Measurements from ENCODE around the gene FGF12. TPM values are rescaled to one million over a fixed set of nuclear protein-coding genes. Genes with fewer than 3 reads are reported as not detected.

The FGF12 gene
- total RNA-seq, 1 experiment from 2014 or later, result 0.07 TPM

- TF ChIP-seq EZH2phosphoT487 (IDR thresholded peaks at IDR 0.05; ENCODE audit: borderline replicate concordance) (no peak), ZNF274 (IDR thresholded peaks at IDR 0.05; ENCODE audit: low read depth, low read length) (no peak), TCF7L2 (IDR thresholded peaks at IDR 0.05; ENCODE audit: borderline replicate concordance, extremely low read depth, insufficient read depth, insufficient read length) (no peak), ATF3 (IDR thresholded peaks at IDR 0.05) (no peak), EZH2 (IDR thresholded peaks at IDR 0.05) (no peak), FOSL1 (IDR thresholded peaks at IDR 0.05; ENCODE audit: low read depth) (no peak), JUND (IDR thresholded peaks at IDR 0.05) (no peak)
Measured at GRCh38 chr3:192382861-192383260, 344.5 kb downstream of the FGF12 start (continued).

GRCh38 chr3:192373586-192373985, 353.8 kb downstream of the FGF12 start:
- TF ChIP-seq SIN3A (IDR thresholded peaks at IDR 0.05; ENCODE audit: low read depth), result no peak
- TF ChIP-seq TCF7L2 (IDR thresholded peaks at IDR 0.05; ENCODE audit: borderline replicate concordance, extremely low read depth, insufficient read depth, insufficient read length), result no peak
- no peak for TF ChIP-seq REST (IDR thresholded peaks at IDR 0.05; ENCODE audit: low read depth)
- TF ChIP-seq ZNF274 (IDR thresholded peaks at IDR 0.05; ENCODE audit: low read depth, low read length), result no peak
- no peak for TF ChIP-seq CTCF (IDR thresholded peaks at IDR 0.05 in 2 of 3, conservative IDR thresholded peaks at IDR 0.05 in 1 of 3; ENCODE audit: borderline replicate concordance in 1 of 3, insufficient read depth in 1 of 3, low read depth in 2 of 3, low read length in 2 of 3)
- TF ChIP-seq MAX (IDR thresholded peaks at IDR 0.05), result no peak
- TF ChIP-seq FOSL1 (IDR thresholded peaks at IDR 0.05; ENCODE audit: low read depth), result no peak
- TF ChIP-seq POLR2A (IDR thresholded peaks at IDR 0.05; ENCODE audit: borderline replicate concordance, extremely low read depth, insufficient read depth, insufficient read length), result no peak
- no peak for TF ChIP-seq POLR2AphosphoS5 (IDR thresholded peaks at IDR 0.05; ENCODE audit: low read depth, low read length)
- no peak for TF ChIP-seq EZH2phosphoT487 (IDR thresholded peaks at IDR 0.05; ENCODE audit: borderline replicate concordance)
- TF ChIP-seq EZH2 (IDR thresholded peaks at IDR 0.05), result no peak
- no peak for TF ChIP-seq EGR1 (IDR thresholded peaks at IDR 0.05; ENCODE audit: low read depth)
- no peaks in the 10 kb centered on the region for H4K20me1 ChIP-seq (ENCODE audit: insufficient read depth)
- no peak overlapping the region for H3K4me2 ChIP-seq (ENCODE audit: low read length)
- H3K9me3 ChIP-seq (ENCODE audit: control insufficient read depth in 1 of 2, insufficient read depth in 1 of 2, low read depth in 1 of 2, low read length in 2 of 2), result no peaks in the 10 kb centered on the region
- no peaks in the 10 kb centered on the region for H3K36me3 ChIP-seq (ENCODE audit: control insufficient read depth in 1 of 2, insufficient read depth in 2 of 2, low read length in 2 of 2)
- ChIA-PET RAD21 (ENCODE audit: low non-redundant PET in 1 of 2, low total read pairs in 2 of 2, uncharacterized antibody in 2 of 2, unreplicated experiment in 2 of 2) (no interaction called here), CTCF (no interaction called here), POLR2A (no interaction called here)
- peaks cover 48% of the 10 kb centered on the region for H3K27me3 ChIP-seq (ENCODE audit: insufficient read depth, low read length)
- no peak overlapping the region for H3K27ac ChIP-seq (ENCODE audit: low read depth, low read length)
- no peaks in the 10 kb centered on the region for H3K4me1 ChIP-seq (ENCODE audit: control insufficient read depth in 1 of 2, insufficient read depth in 2 of 2, low read length in 2 of 2)
- H2AFZ ChIP-seq (ENCODE audit: low read depth, low read length, poor library complexity, severe bottlenecking), result no peak overlapping the region
- no peak for ATAC-seq
- no TSS peak for BruUV-seq (replicated peaks)
- intact Hi-C loops (cut with micrococcal nuclease), result no loop called here
- H3K79me2 ChIP-seq (ENCODE audit: insufficient read depth, low read length), result no peaks in the 10 kb centered on the region
- no peak for DNase-seq (ENCODE audit: low read depth, low spot score)
- H3K9ac ChIP-seq (ENCODE audit: low read length), result no peak overlapping the region
- no peaks in the 10 kb centered on the region for H3K9me2 ChIP-seq (ENCODE audit: insufficient read depth)
- no peak overlapping the region for H3K4me3 ChIP-seq (replicated peaks in 1 of 2; ENCODE audit: low read depth in 1 of 2, low read length in 2 of 2)
